SK-N-MC (cell line): ENCODE measurements around the gene CLDN4.

Source experiments
- EZH2 ChIP-seq: fragments of 200-600 bp; sonication (generic); IDR thresholded peaks from one replicate; pipeline ENCODE4 v1.6.1; 2017; ENCODE audit warnings: antibody characterized with exemption
- FOXP2 ChIP-seq: optimal IDR thresholded peaks from 2 replicates; pipeline ENCODE3; 2011; ENCODE audit warnings: mild to moderate bottlenecking, moderate library complexity; ENCODE audit not compliant: insufficient read depth; ENCODE audit errors: extremely low read length, control extremely low read depth
- POLR2AphosphoS5 ChIP-seq: IDR thresholded peaks from 2 replicates; pipeline ENCODE4 v1.6.1; 2012; ENCODE audit warnings: mild to moderate bottlenecking, low read depth, low read length, borderline replicate concordance

GRCh38 chr7:73844848-73845460, 14.2 kb downstream of the CLDN4 start:
- TF ChIP-seq EZH2 (no peak), POLR2AphosphoS5 (no peak), FOXP2 (no peak)
